ENCODE data around the gene CDC14A.

Gene CDC14A

GRCh38 chr1:100383743-100384405, 31.6 kb downstream of the CDC14A start:
- Histone ChIP-seq H3K23ac (ENCODE audit: low read length in 2 of 2) (no peak overlapping the region), H3K4me3 (ENCODE audit: insufficient read depth in 1 of 2, low read depth in 1 of 2, low read length in 2 of 2) (no peak overlapping the region), H2AFZ (ENCODE audit: low read depth, low read length) (no peak overlapping the region), H4K8ac (ENCODE audit: low read length) (no peak overlapping the region), H3K79me1 (replicated peaks; ENCODE audit: low read length, poor library complexity, severe bottlenecking) (peaks cover under 1% of the 10 kb centered on the region), H2BK12ac (ENCODE audit: low read length in 2 of 2) (no peak overlapping the region), H3K4me1 (ENCODE audit: control insufficient read depth, insufficient read depth, low read depth, low read length) (peaks cover under 1% of the 10 kb centered on the region), H2BK120ac (ENCODE audit: low read depth, low read length) (no peak overlapping the region), H3K4me2 (ENCODE audit: low read length, poor library complexity, severe bottlenecking) (no peak overlapping the region), H3K27me3 (ENCODE audit: control insufficient read depth in 1 of 2, insufficient read depth in 1 of 2, low read length in 2 of 2) (no peaks in the 10 kb centered on the region), H3K4ac (ENCODE audit: low read depth in 1 of 2, low read length in 2 of 2) (no peak overlapping the region), H2AK5ac (ENCODE audit: low read length, severe bottlenecking) (no peak overlapping the region), H3K18ac (ENCODE audit: low read depth in 1 of 2, low read length in 2 of 2) (no peak overlapping the region), H3K9ac (ENCODE audit: low read length) (no peak overlapping the region), H3K14ac (ENCODE audit: low read length in 2 of 2) (no peak overlapping the region), H4K91ac (ENCODE audit: low read length) (no peak overlapping the region), H2BK15ac (ENCODE audit: low read depth, poor library complexity, severe bottlenecking) (no peak overlapping the region), H3K9me3 (ENCODE audit: control insufficient read depth, low read length) (no peaks in the 10 kb centered on the region), H2BK5ac (ENCODE audit: low read depth, low read length, poor library complexity, severe bottlenecking) (no peak overlapping the region), H3K36me3 (ENCODE audit: control insufficient read depth in 1 of 2, insufficient read depth in 2 of 2, low read depth in 1 of 2, low read length in 2 of 2) (no peaks in the 10 kb centered on the region), H3K27ac (ENCODE audit: low read length, poor library complexity, severe bottlenecking) (no peak overlapping the region)
- no peak for DNase-seq

- H4K8ac ChIP-seq (ENCODE audit: low read length): no peak overlapping the region
- H3K27ac ChIP-seq (ENCODE audit: low read length, poor library complexity, severe bottlenecking): no peak overlapping the region
- peaks cover 5% of the 10 kb centered on the region for H3K79me1 ChIP-seq (replicated peaks; ENCODE audit: low read length, poor library complexity, severe bottlenecking)
- peaks cover 2% of the 10 kb centered on the region for H3K4me1 ChIP-seq (ENCODE audit: control insufficient read depth, insufficient read depth, low read depth, low read length)
- no peak overlapping the region for H2BK120ac ChIP-seq (ENCODE audit: low read depth, low read length)
- no peaks in the 10 kb centered on the region for H3K9me3 ChIP-seq (ENCODE audit: control insufficient read depth, low read length)
- H2AK5ac ChIP-seq (ENCODE audit: low read length, severe bottlenecking): no peak overlapping the region
- H4K91ac ChIP-seq (ENCODE audit: low read length): no peak overlapping the region
- DNase-seq: no peak
- H3K4me2 ChIP-seq (ENCODE audit: low read length, poor library complexity, severe bottlenecking): no peak overlapping the region
- no peak overlapping the region for H3K18ac ChIP-seq (ENCODE audit: low read depth in 1 of 2, low read length in 2 of 2)
- H3K14ac ChIP-seq (ENCODE audit: low read length in 2 of 2): no peak overlapping the region
- H3K27me3 ChIP-seq (ENCODE audit: control insufficient read depth in 1 of 2, insufficient read depth in 1 of 2, low read length in 2 of 2): no peaks in the 10 kb centered on the region
- WGBS: 77% methylated on average over 4 of the region's 5 CpGs
- no peak overlapping the region for H2BK5ac ChIP-seq (ENCODE audit: low read depth, low read length, poor library complexity, severe bottlenecking)
- peaks cover 0 to 4% of the 10 kb centered on the region in 2 experiments for H3K36me3 ChIP-seq (ENCODE audit: control insufficient read depth in 1 of 2, insufficient read depth in 2 of 2, low read depth in 1 of 2, low read length in 2 of 2)
- no peak overlapping the region for H2BK15ac ChIP-seq (ENCODE audit: low read depth, poor library complexity, severe bottlenecking)
- no peak overlapping the region for H3K4ac ChIP-seq (ENCODE audit: low read depth in 1 of 2, low read length in 2 of 2)
- H2AFZ ChIP-seq (ENCODE audit: low read depth, low read length): no peak overlapping the region
- H2BK12ac ChIP-seq (ENCODE audit: low read length in 2 of 2): no peak overlapping the region
- H3K9ac ChIP-seq (ENCODE audit: low read length): peak overlapping the region; percentile 66
- H3K4me3 ChIP-seq (ENCODE audit: insufficient read depth in 1 of 2, low read depth in 1 of 2, low read length in 2 of 2): no peak overlapping the region
- no peak overlapping the region for H3K23ac ChIP-seq (ENCODE audit: low read length in 2 of 2)
These were observed 34.9 kb downstream of the CDC14A start for GRCh38 chr1:100387209-100387608.

- 39% methylated on average over 3 of the region's 4 CpGs for WGBS
- H3K4me1 ChIP-seq (ENCODE audit: control insufficient read depth, insufficient read depth, low read depth, low read length): peaks cover 2% of the 10 kb centered on the region
- no peak overlapping the region for H4K8ac ChIP-seq (ENCODE audit: low read length)
- H3K36me3 ChIP-seq (ENCODE audit: control insufficient read depth in 1 of 2, insufficient read depth in 2 of 2, low read depth in 1 of 2, low read length in 2 of 2): peaks cover 0 to 4% of the 10 kb centered on the region in 2 experiments
- H3K27me3 ChIP-seq (ENCODE audit: control insufficient read depth in 1 of 2, insufficient read depth in 1 of 2, low read length in 2 of 2): no peaks in the 10 kb centered on the region
- H3K79me1 ChIP-seq (replicated peaks; ENCODE audit: low read length, poor library complexity, severe bottlenecking): peaks cover 5% of the 10 kb centered on the region
- H3K4ac ChIP-seq (ENCODE audit: low read depth in 1 of 2, low read length in 2 of 2): no peak overlapping the region
- H2AFZ ChIP-seq (ENCODE audit: low read depth, low read length): no peak overlapping the region
- H2BK12ac ChIP-seq (ENCODE audit: low read length in 2 of 2): no peak overlapping the region
- peak overlapping the region; percentile 30 for H3K27ac ChIP-seq (ENCODE audit: low read length, poor library complexity, severe bottlenecking)
- H3K9me3 ChIP-seq (ENCODE audit: control insufficient read depth, low read length): no peaks in the 10 kb centered on the region
- no peak overlapping the region for H3K4me3 ChIP-seq (ENCODE audit: insufficient read depth in 1 of 2, low read depth in 1 of 2, low read length in 2 of 2)
- H2AK5ac ChIP-seq (ENCODE audit: low read length, severe bottlenecking): no peak overlapping the region
- no peak overlapping the region for H2BK5ac ChIP-seq (ENCODE audit: low read depth, low read length, poor library complexity, severe bottlenecking)
- no peak overlapping the region for H4K91ac ChIP-seq (ENCODE audit: low read length)
- no peak overlapping the region for H2BK120ac ChIP-seq (ENCODE audit: low read depth, low read length)
- H3K4me2 ChIP-seq (ENCODE audit: low read length, poor library complexity, severe bottlenecking): no peak overlapping the region
- peak overlapping the region; percentile 66 for H3K9ac ChIP-seq (ENCODE audit: low read length)
- H2BK15ac ChIP-seq (ENCODE audit: low read depth, poor library complexity, severe bottlenecking): no peak overlapping the region
- H3K23ac ChIP-seq (ENCODE audit: low read length in 2 of 2): no peak overlapping the region
- no peak overlapping the region for H3K14ac ChIP-seq (ENCODE audit: low read length in 2 of 2)
- no peak overlapping the region for H3K18ac ChIP-seq (ENCODE audit: low read depth in 1 of 2, low read length in 2 of 2)
- DNase-seq: peak; percentile 53
These were observed 35.5 kb downstream of the CDC14A start for GRCh38 chr1:100387657-100388350.

- Histone ChIP-seq H3K4me1 (ENCODE audit: control insufficient read depth, insufficient read depth, low read depth, low read length) (peaks cover 2% of the 10 kb centered on the region), H4K8ac (ENCODE audit: low read length) (no peak overlapping the region)
- WGBS: 100% methylated on average over 1 of the region's 2 CpGs
These were observed 38.2 kb downstream of the CDC14A start for GRCh38 chr1:100390531-100390930.

More at GRCh38 chr1:100390531-100390930, 38.2 kb downstream of the CDC14A start:
- no peak overlapping the region for H2BK5ac ChIP-seq (ENCODE audit: low read depth, low read length, poor library complexity, severe bottlenecking)
- H3K9me3 ChIP-seq (ENCODE audit: control insufficient read depth, low read length): no peaks in the 10 kb centered on the region
- H2AK5ac ChIP-seq (ENCODE audit: low read length, severe bottlenecking): no peak overlapping the region
- no peak overlapping the region for H3K18ac ChIP-seq (ENCODE audit: low read depth in 1 of 2, low read length in 2 of 2)
- no peak overlapping the region for H4K91ac ChIP-seq (ENCODE audit: low read length)
- H3K4ac ChIP-seq (ENCODE audit: low read depth in 1 of 2, low read length in 2 of 2): no peak overlapping the region
- no peak overlapping the region for H3K4me3 ChIP-seq (ENCODE audit: insufficient read depth in 1 of 2, low read depth in 1 of 2, low read length in 2 of 2)
- no peak for DNase-seq
- H3K9ac ChIP-seq (ENCODE audit: low read length): no peak overlapping the region
- no peaks in the 10 kb centered on the region for H3K27me3 ChIP-seq (ENCODE audit: control insufficient read depth in 1 of 2, insufficient read depth in 1 of 2, low read length in 2 of 2)
- H2AFZ ChIP-seq (ENCODE audit: low read depth, low read length): no peak overlapping the region
- no peak overlapping the region for H3K23ac ChIP-seq (ENCODE audit: low read length in 2 of 2)
- H3K4me2 ChIP-seq (ENCODE audit: low read length, poor library complexity, severe bottlenecking): no peak overlapping the region
- H2BK12ac ChIP-seq (ENCODE audit: low read length in 2 of 2): no peak overlapping the region
- H2BK120ac ChIP-seq (ENCODE audit: low read depth, low read length): no peak overlapping the region
- no peak overlapping the region for H3K27ac ChIP-seq (ENCODE audit: low read length, poor library complexity, severe bottlenecking)
- peaks cover 5% of the 10 kb centered on the region for H3K79me1 ChIP-seq (replicated peaks; ENCODE audit: low read length, poor library complexity, severe bottlenecking)
- H3K14ac ChIP-seq (ENCODE audit: low read length in 2 of 2): no peak overlapping the region
- peaks cover 0 to 4% of the 10 kb centered on the region in 2 experiments for H3K36me3 ChIP-seq (ENCODE audit: control insufficient read depth in 1 of 2, insufficient read depth in 2 of 2, low read depth in 1 of 2, low read length in 2 of 2)
- no peak overlapping the region for H2BK15ac ChIP-seq (ENCODE audit: low read depth, poor library complexity, severe bottlenecking)
